NK-92 (cell line): Measurements from ENCODE around the gene NTM.
"Not testable (repeated sequence)": the region's sequence is repeated elsewhere in the genome, so short reads cannot be mapped to it uniquely, and the experiment has no call there.

Source experiments
- DNase-seq: peaks from one replicate; lab custom pipeline; 2025; ENCODE audit not compliant: unreplicated experiment; lab: John Stamatoyannopoulos, UW

The NTM gene

DNA sequence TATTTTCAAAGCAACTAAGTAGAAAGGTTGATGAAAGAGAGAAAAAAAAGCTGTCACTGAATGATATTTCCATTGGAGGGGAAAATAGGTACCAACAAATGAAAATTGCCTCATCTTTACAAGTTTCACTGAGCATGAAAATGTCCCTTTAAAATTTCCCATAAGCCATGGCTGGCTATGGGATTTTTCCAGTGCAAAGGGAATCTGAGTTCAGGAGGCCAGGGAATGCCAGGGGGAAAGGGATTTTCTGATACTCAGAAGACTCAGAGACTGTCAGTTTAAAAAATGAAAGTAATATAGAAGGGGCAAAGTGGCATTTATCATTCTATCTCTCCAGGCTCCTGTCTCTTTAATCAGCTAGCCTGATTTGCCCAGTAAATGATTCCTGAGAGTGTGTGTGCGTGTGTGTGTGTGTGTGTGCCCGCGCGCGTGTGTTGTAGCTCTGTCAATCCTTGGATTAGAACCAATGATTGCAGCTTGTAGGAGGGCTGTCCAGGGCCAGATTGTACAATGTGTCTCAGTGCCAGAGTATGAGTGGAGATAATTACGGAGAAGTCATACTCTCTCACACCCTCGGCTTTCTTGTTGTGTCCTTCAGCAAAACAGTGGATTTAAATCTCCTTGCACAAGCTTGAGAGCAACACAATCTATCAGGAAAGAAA is at the start of gene NTM:
Gene NTM, plus strand, starts transcription at position 526 of the 662 bp plus-strand sequence.
- DNase-seq, result no peak

DNA sequence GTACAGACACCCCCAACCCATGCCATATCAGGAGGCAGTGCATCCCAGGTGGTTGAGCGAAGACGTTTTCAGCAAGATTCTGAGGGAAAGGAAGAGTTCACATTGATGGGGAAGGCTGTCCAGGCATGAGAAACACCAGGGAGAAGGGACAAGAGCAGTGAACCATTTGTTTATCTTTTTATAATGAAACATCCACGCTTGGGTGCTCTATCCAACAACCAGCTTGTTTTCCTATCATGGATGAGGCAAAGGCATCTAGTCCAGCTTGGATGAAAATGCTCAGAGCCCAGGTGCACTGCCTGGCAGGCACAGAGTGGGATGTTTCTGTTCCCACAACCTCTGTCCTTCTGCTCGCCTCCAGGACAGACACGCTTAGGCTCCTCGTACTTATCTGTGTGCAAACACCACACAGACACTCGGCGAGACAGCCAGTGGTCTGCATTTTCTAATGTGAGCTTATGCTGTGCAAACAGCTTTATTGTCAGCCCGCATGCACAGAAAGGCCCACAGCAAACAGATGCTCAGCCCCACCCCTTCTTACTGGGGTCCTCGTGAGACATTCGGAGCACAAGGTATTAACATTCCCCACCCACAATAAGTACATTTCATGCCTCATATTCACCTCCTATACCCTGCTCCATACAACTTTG is 45.4 kb upstream of the NTM start:
- DNase-seq, result no peak

DNA sequence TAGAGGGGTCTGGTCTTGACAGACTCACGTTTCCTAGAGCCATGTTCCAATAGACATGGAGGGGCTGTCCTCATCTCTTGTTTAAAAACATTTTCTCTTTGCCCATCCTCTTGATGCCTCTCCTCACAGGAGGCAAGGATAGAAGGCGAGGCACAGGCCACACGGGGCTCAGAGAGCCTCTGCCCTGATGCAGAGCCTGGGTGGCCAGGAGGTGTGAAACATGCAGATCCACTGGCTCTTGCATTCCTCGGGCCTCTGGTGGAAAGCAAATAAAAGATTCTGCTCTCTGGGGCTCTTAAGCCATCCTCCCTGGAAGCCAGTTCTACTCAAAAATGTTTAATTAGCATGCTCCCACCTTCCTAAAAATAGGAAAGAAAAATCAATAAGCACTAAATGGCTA is 43.6 kb upstream of the NTM start:
- DNase-seq, result no peak

DNA sequence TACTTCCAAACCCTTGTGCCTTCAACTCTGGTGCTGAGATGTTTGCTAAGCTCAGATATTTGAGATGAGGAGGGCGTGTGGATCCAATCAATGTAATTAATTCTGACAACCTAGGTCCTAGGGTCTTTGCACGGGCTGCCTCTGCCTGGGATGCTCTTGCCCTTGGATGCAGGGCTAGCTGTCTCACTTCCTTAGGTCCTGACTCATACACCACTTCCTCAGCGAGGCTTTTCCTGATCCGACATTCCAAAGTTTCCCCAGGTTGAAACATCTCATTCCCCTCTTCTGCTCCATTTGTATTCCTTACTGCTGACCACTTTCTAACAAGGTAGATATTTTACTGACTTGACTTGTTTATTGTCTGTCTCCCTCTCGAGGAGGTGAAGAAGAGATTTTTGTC is 43.0 kb upstream of the NTM start:
- no peak for DNase-seq

DNA sequence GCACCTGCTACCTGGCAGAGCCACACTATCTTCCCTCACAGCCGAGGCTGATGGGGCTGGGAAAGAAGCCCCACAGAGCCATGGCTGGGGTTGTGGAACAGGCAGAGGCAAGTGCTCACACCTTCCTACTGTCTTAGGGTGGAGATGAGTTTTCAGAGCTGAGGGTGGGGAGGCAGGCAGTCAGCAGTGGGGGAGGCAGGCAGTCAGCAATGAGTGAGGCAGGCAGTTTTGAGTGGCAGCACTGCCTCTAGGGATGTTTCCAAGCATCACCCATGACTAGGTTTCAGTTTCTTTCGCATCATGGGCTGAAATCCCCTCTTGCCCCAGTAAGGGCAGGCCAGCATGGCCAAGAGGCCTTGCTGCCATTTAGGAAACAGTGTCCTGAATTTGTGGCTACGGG is 41.6 kb upstream of the NTM start:
- DNase-seq, result no peak

DNA sequence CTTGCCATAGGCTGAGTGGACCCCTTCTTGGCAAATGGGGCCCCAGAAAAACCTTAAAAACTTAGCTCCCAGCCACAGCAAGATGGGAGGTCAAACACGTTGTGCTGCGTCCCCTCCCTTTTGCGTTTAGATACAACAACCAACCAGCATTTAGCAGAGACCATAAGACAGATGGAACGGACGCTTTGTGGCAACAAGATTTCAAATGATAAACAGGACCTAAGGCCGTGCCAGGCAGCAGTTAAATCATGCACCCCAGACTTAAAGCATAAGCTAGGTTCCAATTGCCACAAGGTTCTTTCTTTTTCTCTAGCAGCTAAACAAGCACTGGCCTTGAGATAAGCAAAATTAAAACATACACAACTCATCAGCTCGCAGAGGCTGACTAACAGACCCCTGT is 39.4 kb upstream of the NTM start:
- no peak for DNase-seq

DNA sequence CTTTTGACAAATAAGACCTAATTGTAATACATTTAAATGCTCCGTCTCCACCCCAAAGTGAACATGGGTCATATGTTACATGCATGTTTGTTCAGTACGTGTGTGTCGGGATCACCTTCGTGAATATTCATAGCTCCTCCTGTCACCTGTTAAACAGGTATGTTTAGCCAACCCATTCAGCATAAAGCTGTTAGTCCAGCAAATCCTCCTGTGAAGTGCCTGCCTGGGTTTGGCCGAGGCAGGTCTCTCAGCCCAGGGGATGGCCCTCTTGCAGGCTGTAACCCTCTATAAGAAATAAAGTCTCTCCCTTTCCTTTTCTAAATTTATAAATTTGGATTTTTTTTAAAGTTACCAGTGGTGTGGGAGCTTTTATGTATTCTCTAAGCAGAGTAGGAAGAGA is 38.9 kb upstream of the NTM start:
- DNase-seq, result no peak

DNA sequence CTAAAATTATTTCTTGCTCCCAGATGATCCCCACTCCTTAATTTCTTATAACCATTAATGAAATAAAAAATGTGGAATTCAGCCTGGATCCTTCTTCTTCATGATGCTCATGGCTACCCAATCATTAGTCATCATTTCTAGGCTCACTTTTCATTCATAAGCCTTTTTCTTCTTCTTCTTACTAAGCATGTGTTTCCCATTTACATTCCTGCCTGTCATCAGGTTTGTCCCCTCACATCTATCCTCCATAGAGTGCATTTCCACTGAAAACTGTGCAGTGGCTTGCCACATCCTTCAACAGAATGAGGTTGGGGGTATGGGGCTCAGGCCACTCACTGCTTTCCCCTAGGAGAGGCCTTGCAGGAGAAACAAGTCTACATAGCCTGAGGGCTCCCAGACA is 35.8 kb upstream of the NTM start:
- DNase-seq, result no peak

DNA sequence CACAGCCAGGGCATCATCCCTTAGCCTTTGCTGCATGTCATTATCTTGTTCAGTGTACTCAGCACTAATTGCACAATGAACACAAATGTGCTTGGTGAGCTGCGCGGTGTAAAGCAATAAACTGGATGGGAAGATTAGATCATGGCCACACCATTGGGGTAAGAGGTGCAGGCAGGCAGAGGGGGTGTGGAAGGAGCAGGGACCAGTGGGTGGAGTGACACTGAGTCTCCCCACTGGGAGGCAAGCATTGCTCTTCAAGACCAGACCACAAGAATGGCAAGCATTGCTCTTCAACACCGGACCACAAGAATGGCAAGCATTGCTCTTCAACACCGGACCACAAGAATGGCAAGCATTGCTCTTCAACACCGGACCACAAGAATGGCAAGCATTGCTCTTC is 28.5 kb upstream of the NTM start:
- not testable (repeated sequence) for DNase-seq

DNA sequence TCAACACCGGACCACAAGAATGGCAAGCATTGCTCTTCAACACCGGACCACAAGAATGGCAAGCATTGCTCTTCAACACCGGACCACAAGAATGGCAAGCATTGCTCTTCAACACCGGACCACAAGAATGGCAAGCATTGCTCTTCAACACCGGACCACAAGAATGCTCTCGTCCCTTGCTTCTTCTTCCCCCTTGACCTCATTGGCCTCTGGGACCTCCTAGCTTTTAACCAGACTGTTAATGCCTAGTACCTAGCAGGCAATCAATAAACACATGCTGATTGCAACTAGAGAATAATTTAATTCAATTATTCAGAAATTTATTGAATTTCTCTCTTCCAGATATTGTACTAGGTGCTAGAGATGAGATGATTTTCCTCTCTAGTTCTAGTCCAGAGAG is 28.0 kb upstream of the NTM start:
- not testable (repeated sequence) for DNase-seq

DNA sequence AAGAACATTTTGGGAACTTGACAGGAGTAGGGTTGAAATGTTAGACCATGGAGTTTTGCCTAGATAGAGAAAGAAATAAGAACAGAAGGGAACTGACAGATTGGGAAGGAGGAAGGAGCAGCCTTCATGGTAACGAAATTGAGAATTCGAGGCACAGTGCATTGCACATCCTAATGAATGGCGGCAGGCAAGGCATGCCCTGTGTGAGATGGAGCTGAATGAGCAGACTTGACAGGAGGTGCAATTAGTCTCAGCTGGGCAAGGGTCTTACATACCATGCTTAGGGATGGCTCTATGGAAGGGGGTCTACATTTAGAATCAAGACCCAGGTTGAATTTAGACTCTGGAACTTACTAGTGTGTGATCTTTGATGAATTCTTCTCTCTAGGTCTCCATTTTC is 25.0 kb upstream of the NTM start:
- no peak for DNase-seq

DNA sequence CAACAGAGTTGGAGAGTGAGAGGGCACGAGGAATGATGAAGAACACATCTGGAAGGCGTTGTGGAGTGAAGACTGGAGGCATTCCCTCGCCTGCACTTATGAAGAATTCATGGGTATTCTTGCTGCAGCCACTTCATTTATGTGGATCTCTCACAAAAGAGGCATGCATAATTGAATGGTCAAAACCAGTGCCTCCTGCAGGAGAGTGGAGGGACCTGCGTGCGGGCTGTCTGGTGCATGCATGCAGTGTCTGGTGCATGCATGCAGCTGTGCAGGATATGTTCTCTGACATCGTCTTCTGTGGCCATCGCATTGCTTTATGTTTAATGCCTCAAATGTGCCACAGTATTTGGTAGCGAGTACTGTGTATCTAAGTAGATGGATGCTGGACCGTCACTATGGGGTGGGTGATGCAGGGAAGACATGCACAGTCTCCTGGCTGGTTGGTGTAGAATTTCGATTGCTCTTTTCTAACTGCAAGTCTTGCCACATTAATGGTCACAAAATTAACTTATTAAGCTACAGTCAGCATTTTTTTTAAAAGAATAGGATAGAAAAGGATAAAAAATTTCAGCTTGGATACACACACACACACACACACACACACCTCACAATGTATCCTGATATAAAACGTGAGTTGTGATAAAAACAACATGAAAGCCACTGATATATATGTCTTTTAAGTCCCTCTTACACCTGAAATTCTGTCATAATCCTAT is 20.9 kb upstream of the NTM start:
- DNase-seq, result no peak

DNA sequence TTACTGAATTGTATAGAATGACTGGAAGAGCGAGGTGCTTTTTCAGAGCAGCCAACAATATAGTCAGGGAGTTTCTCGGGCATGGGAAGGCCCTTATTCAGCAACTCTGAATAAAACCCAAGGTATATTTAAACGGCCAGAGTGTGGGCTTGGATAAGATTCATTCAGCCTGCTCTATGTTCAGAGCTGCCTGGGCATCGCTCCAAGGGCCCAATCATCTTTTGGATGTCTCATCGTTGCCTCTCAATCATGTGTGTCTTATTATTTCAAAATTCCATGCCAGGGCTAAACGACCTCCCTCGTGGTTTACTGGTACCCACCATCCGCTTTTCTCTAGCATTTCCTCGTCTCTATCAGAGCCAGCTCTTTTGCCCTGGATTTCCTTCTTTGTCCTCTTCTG is 19.5 kb upstream of the NTM start:
- no peak for DNase-seq

DNA sequence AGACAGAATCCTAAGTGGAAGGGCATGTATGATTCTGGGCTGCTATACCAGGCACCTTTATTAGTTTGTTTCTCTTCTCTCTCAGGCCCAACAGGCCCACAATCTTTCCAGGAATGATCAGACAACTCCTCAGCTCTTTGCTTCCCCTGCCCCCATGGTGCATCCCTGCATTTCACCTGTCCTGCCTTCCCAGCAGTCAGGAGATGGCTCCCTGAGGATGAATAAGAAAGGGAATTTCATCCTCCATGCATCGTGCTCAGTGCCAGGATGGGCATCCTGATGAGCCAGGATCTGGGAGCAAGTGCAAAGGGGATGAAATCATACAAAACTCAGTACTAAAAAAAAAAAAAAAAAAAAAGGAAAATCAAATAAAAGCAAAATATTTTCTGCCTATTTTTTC is 18.6 kb upstream of the NTM start:
- no peak for DNase-seq

DNA sequence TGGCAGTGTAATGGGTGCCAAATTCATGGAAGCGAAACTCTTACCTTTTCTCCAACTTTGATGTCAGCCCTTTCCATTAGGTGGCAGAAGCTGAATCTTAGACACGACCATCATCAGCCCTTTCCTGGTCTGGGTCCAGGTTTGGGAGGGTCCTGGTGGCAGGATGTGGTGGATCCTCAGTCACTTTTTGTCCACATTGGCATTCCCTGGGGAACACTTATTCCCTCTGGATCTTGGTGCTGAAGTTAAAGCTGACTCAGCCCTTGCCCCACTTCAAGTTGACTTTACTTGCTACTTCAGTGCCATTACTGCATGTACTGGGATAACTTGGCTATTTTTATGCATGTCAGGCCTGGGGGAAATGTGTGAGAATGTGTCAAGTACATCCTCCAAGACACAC is 16.6 kb upstream of the NTM start:
- no peak for DNase-seq

DNA sequence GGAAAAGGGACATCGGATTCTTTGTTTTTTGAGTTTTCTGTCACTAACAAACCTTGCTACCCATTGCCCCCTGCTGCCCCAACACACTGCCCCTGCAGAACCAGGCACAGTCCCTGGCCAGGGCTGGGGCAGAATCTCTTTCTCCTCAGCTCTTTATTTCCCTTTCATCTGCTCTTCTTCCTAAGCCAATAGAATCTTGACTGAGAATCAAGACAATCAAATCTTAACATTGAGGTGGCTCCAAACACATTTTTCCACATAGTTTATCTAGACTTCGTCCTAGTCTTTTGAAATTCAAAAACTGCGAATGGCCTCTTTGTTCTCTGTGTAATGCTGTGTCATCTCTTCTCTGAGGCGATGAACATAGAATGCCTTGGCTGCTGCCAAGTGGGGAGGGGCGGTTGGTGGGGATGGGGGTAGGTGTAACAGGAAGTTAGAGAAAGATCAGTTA is 16.1 kb upstream of the NTM start:
- no peak for DNase-seq

DNA sequence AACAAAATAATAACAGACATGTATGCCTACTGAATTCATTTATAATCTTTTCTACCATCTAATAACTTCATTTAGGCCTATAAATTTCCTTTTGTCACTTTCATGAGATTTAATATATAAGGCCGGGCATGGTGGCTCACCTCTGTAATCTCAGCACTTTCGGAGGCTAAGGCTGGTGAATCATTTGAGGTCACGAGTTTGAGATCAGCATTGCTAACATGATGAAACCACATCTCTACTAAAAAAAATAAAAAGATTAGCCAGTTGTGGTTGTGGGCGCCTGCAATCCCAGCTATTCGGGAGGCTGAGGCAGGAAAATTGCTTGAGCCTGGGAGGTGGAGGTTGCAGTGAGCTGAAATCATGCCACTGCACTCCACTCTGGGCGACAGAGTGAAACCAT is 14.2 kb upstream of the NTM start:
- no peak for DNase-seq

DNA sequence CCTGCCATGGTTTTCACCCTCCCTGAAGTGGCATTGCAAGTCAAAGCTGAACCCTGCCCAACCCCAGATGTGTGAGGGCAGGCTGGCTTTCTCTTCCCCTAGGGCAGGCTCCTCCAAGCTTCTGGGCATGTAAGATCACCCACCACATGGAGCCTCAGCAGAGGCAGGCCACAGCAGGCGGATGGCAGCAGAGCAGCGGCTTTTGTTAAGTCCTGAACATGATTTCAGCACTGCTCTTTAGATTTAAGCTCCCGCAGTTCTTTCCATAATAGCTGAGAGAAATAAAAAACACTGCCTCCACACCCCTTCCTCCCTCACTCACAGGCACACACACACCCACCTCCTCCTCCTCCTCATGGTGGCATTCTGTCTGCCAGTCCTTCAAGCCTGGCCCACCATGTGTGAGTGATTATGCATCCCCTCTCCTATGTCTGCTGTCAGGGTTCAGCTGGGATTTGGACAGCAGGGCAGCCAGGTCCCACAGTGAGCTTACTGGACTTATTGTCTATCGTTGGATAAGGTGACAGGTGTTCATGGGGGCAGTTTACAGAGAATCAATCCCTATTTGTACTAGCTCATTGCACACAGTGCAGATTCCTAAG is 5.0 kb upstream of the NTM start:
- DNase-seq, result no peak

DNA sequence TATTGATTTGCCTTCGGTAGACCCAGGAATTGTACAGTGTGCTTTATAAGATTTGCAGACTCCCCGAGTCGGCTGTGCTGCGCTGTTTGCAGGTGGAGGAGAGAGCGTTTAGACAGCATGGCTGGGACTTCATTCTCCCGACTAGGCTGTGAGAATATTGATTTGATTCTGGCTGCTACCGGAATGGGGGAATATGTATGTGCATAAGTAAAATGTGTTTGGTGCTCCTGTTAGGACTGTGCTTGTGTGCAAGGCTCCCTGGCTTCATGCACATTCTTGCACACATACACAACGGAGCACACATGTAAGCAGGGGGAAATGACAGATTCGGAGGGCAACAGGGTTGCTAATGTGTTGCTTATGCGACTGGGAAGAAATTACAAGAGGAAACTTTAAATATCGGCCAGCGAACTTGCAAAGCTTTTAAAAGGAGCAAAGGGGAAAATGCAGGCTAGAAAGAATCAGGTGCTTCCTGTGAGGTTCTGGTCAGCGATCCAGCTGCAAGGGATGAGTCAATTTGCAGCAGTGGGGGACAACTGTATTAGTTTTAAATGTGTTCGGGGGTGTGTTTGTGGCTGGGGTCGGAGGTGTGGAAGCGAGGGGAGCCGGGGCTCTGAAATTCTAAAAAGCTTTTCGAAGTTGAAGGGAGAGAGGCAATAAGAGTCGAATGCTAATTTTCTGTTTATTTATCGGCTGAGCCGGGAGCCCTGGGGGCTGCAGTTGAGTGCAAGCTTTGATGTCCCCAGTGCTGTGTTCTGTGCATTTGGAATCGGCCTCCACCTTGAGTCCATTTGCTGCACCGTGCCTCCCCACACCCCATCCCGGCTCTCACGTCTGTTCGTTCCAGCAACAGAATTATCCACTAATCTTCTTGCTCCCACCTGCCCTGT is 731 bp downstream of the NTM start:
- DNase-seq, result no peak

DNA sequence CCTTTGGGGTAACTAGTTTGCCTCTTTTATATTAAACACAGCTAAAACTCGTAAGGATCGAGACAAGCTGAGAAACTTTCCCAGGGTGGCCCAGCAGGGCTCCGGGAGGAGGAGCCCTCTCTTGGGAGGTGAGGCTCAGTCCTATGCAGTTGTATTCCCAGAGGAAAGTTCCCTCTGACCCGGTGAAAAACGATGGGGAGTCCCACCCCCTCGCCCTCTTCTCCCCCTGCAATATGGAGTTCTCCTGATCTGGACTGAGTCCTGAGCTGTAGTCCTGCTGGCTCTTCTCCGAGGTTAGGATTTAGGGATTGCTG is 1.3 kb downstream of the NTM start:
- DNase-seq, result no peak
